Smooth muscle cell (in vitro differentiated cells): Measurements from ENCODE around the gene C1S. TPM values are rescaled to one million over a fixed set of nuclear protein-coding genes. Genes with fewer than 3 reads are reported as not detected.
"Not testable (repeated sequence)": the region's sequence is repeated elsewhere in the genome, so short reads cannot be mapped to it uniquely, and the experiment has no call there.

Source experiments
- DNase-seq: peaks from one replicate; lab custom pipeline; 2025; ENCODE audit not compliant: unreplicated experiment; lab: John Stamatoyannopoulos, UW
- H2AFZ ChIP-seq: fragments of 200-600 bp; sonication (generic); 2 replicates; pipeline ENCODE4 v1.6.0; 2016; ENCODE audit warnings: antibody characterized with exemption, low read depth, mild to moderate bottlenecking
- H3F3A ChIP-seq: fragments of 200-600 bp; sonication (generic); 2 replicates; pipeline ENCODE4 v1.6.0; 2017; ENCODE audit warnings: antibody characterized with exemption, low read depth
- H3K27ac ChIP-seq: fragments of 200-600 bp; sonication (generic); 2 replicates; pipeline ENCODE4 v1.5.1; 2016; ENCODE audit warnings: low read depth, mild to moderate bottlenecking
- H3K27me3 ChIP-seq: fragments of 200-600 bp; sonication (generic); 2 replicates; pipeline ENCODE4 v1.6.1; 2016; ENCODE audit warnings: low read depth, mild to moderate bottlenecking
- H3K36me3 ChIP-seq: fragments of 200-600 bp; sonication (generic); 2 replicates; pipeline ENCODE4 v1.5.1; 2016; ENCODE audit warnings: low read depth
- H3K4me1 ChIP-seq: fragments of 200-600 bp; sonication (generic); 2 replicates; pipeline ENCODE4 v1.5.1; 2016; ENCODE audit warnings: low read depth
- H3K4me2 ChIP-seq: fragments of 200-600 bp; sonication (generic); 2 replicates; pipeline ENCODE4 v1.6.0; 2016; ENCODE audit warnings: mild to moderate bottlenecking
- H3K4me3 ChIP-seq: fragments of 200-600 bp; sonication (generic); 2 replicates; pipeline ENCODE4 v1.5.1; 2016; ENCODE audit warnings: mild to moderate bottlenecking
- H3K79me2 ChIP-seq: fragments of 200-600 bp; sonication (generic); 2 replicates; pipeline ENCODE4 v1.6.0; 2016; ENCODE audit warnings: low read depth, mild to moderate bottlenecking
- H3K9ac ChIP-seq: fragments of 200-600 bp; sonication (generic); 2 replicates; pipeline ENCODE4 v1.6.0; 2016; ENCODE audit warnings: low read depth
- H3K9me3 ChIP-seq: fragments of 200-600 bp; sonication (generic); replicated peaks from 2 replicates; pipeline ENCODE4 v1.5.1; 2016; ENCODE audit warnings: low read depth
- H4K20me1 ChIP-seq: fragments of 200-600 bp; sonication (generic); 2 replicates; pipeline ENCODE4 v1.6.0; 2016; ENCODE audit warnings: low read depth
- WGBS: methylation state at CpG from one replicate; pipeline ENCODE4 v1.1.7; 2016; ENCODE audit warnings: low lambda C conversion rate; 5-methylcytosine and 5-hydroxymethylcytosine counted together
- polyA plus RNA-seq: library from polyadenylated mRNA; unstranded; fragments of >200 nt; fragmentation: Nextera tagmentation; extraction: Ambion mirVana; gene quantifications from 2 replicates; pipeline ENCODE4 v1.2.1, GENCODE V29; 2016
- total RNA-seq: library from RNA; depleted of rRNA; stranded (reverse); fragments of >200 nt; gene quantifications from 2 replicates; pipeline ENCODE4 v1.2.3, GENCODE V29; 2014
- TF ChIP-seq, protein P1 (sequence below): fragments of 200-600 bp; sonication (generic); IDR thresholded peaks from 2 replicates; pipeline ENCODE4 v1.5.1; 2017; ENCODE audit warnings: borderline replicate concordance, mild to moderate bottlenecking, antibody characterized with exemption; ENCODE audit not compliant: insufficient read depth, poor library complexity, severe bottlenecking

Gene C1S
- total and polyA plus RNA-seq, 2 experiments from 2014 or later = 38.5 to 69.2 TPM

DNA sequence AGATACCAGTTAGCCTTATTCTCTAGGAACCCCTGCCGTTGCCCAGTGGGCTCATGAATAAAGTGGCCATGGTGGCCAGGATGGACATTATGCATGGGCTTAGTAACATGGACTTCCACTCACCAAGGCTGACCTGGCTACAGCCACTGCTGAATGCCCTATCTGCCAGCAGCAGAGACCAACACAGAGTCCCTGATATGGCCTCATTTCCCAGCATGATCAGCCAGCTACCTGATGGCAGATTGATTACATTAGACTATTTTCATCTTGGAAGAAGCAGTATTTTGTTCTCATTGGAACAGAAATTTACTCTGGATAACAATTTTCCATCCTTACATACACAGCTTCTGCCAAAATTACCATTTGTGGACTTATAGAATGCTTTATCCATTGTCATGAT, 26.1 kb upstream of the C1S start:
- H3K4me1 ChIP-seq = no peaks in the 10 kb centered on the region
- H3K4me3 ChIP-seq = no peak overlapping the region
- no peaks in the 10 kb centered on the region for H3F3A ChIP-seq
- no peak overlapping the region for H3K27ac ChIP-seq
- no peaks in the 10 kb centered on the region for H3K79me2 ChIP-seq
- WGBS = 94% methylated on average over 1 of the region's 1 CpG
- H4K20me1 ChIP-seq = no peaks in the 10 kb centered on the region
- no peaks in the 10 kb centered on the region for H3K27me3 ChIP-seq
- DNase-seq = no peak
- no peak overlapping the region for H2AFZ ChIP-seq
- H3K36me3 ChIP-seq = no peaks in the 10 kb centered on the region
- no peak overlapping the region for H3K9ac ChIP-seq
- TF ChIP-seq, protein P1, sequence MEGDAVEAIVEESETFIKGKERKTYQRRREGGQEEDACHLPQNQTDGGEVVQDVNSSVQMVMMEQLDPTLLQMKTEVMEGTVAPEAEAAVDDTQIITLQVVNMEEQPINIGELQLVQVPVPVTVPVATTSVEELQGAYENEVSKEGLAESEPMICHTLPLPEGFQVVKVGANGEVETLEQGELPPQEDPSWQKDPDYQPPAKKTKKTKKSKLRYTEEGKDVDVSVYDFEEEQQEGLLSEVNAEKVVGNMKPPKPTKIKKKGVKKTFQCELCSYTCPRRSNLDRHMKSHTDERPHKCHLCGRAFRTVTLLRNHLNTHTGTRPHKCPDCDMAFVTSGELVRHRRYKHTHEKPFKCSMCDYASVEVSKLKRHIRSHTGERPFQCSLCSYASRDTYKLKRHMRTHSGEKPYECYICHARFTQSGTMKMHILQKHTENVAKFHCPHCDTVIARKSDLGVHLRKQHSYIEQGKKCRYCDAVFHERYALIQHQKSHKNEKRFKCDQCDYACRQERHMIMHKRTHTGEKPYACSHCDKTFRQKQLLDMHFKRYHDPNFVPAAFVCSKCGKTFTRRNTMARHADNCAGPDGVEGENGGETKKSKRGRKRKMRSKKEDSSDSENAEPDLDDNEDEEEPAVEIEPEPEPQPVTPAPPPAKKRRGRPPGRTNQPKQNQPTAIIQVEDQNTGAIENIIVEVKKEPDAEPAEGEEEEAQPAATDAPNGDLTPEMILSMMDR = no peak
- no peak overlapping the region for H3K4me2 ChIP-seq
- no peaks in the 10 kb centered on the region for H3K9me3 ChIP-seq

DNA sequence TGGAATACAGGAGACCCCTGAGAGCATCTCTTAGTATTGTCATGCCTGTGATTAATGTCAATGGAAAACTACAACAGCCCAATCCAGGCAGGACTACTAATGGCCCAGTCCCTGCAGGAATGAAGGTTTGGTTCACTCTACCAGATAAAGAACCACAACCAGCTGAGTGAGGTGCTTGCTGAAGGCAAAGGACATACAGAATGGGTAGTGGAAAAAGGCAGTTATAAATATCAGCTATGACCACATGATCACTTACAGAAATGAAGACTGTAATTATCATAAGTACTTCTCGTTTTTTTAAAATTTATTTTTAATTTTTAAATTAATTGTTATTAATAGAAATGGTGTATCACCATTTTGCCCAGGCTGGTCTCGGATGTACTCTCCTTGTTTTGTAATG, 25.1 kb upstream of the C1S start:
- H3K9me3 ChIP-seq = no peaks in the 10 kb centered on the region
- H3K27me3 ChIP-seq = no peaks in the 10 kb centered on the region
- 84% methylated on average over 2 of the region's 2 CpGs for WGBS
- no peak for DNase-seq
- no peak overlapping the region for H3K27ac ChIP-seq
- H2AFZ ChIP-seq = no peak overlapping the region
- no peaks in the 10 kb centered on the region for H3K4me1 ChIP-seq
- H3K36me3 ChIP-seq = no peaks in the 10 kb centered on the region
- H3K79me2 ChIP-seq = no peaks in the 10 kb centered on the region
- TF ChIP-seq, protein P1 = no peak
- H3F3A ChIP-seq = no peaks in the 10 kb centered on the region
- H4K20me1 ChIP-seq = no peaks in the 10 kb centered on the region
- no peak overlapping the region for H3K4me2 ChIP-seq
- no peak overlapping the region for H3K4me3 ChIP-seq
- no peak overlapping the region for H3K9ac ChIP-seq

DNA sequence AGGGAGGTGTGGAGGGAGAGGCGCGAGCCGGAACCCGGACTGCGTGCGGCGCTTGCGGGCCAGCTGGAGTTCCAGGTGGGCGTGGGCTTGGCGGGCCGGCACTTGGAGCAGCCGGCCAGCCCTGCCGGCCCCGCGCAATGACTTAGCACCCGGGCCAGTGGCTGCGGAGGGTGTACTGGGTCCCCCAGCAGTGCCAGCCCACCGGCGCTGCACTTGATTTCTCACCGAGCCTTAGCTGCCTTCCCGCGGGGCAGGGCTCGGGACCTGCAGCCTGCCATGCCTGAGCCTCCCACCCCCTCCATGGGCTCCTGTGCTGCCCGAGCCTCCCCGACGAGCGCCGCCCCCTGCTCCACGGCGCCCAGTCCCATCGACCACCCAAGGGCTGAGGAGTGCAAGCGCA, 23.1 kb upstream of the C1S start:
- H3K4me3 ChIP-seq, DNase-seq, H3K79me2 ChIP-seq, H3K4me1 ChIP-seq, H3K27ac ChIP-seq, H3F3A ChIP-seq, H4K20me1 ChIP-seq, H3K4me2 ChIP-seq, H3K9me3 ChIP-seq, H3K27me3 ChIP-seq, H3K9ac ChIP-seq, H3K36me3 ChIP-seq, H2AFZ ChIP-seq: not testable (repeated sequence)
- WGBS = 99% methylated on average over 28 of the region's 32 CpGs

DNA sequence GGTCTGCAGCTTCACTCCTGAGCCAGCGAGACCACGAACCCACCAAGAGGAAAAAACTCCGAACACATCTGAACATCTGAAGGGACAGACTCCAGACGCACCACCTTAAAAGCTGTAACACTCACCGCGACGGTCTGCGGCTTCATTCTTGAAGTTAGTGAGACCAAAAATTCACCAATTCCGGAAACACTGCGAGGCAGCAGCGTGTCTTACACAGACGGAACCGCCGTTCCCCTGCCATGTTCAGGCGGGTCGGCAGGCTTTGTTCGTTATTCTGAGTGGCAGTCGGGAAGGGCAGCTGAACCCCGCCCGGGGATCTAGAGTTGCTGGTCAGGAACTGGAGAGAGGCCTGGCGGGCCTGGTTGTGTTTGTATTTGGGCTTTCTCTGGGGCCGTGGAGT, 21.9 kb upstream of the C1S start:
- no peaks in the 10 kb centered on the region for H3K9me3 ChIP-seq
- TF ChIP-seq, protein P1 = no peak
- no peaks in the 10 kb centered on the region for H3F3A ChIP-seq
- H3K9ac ChIP-seq = no peak overlapping the region
- H3K27me3 ChIP-seq = no peaks in the 10 kb centered on the region
- 92% methylated on average over 22 of the region's 22 CpGs for WGBS
- H3K79me2 ChIP-seq = no peaks in the 10 kb centered on the region
- H3K4me2 ChIP-seq = no peak overlapping the region
- H3K4me3 ChIP-seq = no peak overlapping the region
- H3K27ac ChIP-seq = no peak overlapping the region
- no peak for DNase-seq
- no peak overlapping the region for H2AFZ ChIP-seq
- H4K20me1 ChIP-seq = no peaks in the 10 kb centered on the region
- no peaks in the 10 kb centered on the region for H3K4me1 ChIP-seq
- H3K36me3 ChIP-seq = no peaks in the 10 kb centered on the region
